Spleen (tissue), 7 donors: ENCODE results near the gene SFXN5.

ENCODE experiments used
- CTCF ChIP-seq, 11 experiments: fragments of 200-600 bp in 7 of 11; fragments of 450-650 bp in 4 of 11; sonication (generic) in 4 of 11; IDR thresholded peaks in 8 of 11; conservative IDR thresholded peaks in 3 of 11; 1 replicate in 7 of 11; 2 replicates in 4 of 11; pipeline versions ENCODE4 v1.4.0 to v1.8.0; 2016 to 2021; ENCODE audit warnings: antibody characterized with exemption in 11 of 11, inconsistent platforms in 4 of 11, mild to moderate bottlenecking in 1 of 11
- POLR2A ChIP-seq, 3 donors: fragments of 450-650 bp; IDR thresholded peaks; one replicate each; pipeline ENCODE4 v1.5.1; 2017; ENCODE audit warnings: antibody characterized with exemption in 3 of 3, mild to moderate bottlenecking in 1 of 3
- POLR2AphosphoS5 ChIP-seq, 3 donors: sonication (generic); formaldehyde crosslinking; IDR thresholded peaks; one replicate each; pipeline ENCODE4 v1.5.1; 2017; ENCODE audit warnings: antibody characterized with exemption in 3 of 3
- donor health status: DM: no; HTN: no; CAD: no; lungs with moderate emphysema.
- donor health status: DM: no; HTN: no; CAD: no.
- donor health status: DM: no; HTN: no; CAD: no.

GRCh38 chr2:72894514-72894913 lies 177.0 kb downstream of the SFXN5 start:
- TF ChIP-seq CTCF (IDR thresholded peaks at IDR 0.05 in 8 of 11, conservative IDR thresholded peaks at IDR 0.05 in 3 of 11) (no peak), POLR2AphosphoS5 (IDR thresholded peaks at IDR 0.05) (no peak), POLR2A (IDR thresholded peaks at IDR 0.05) (no peak)
